Amygdala (tissue), 56 donors: ENCODE measurements around the gene NUP62.

Experiments
- DNase-seq, 56 donors: peaks; one replicate each; lab custom pipeline; 2025; lab: John Stamatoyannopoulos, UW

Gene NUP62

GRCh38 chr19:49872245-49873128, 56.8 kb downstream of the NUP62 start:
- no peak for DNase-seq

- no peak for DNase-seq
Observed at GRCh38 chr19:49871349-49871985, 57.8 kb downstream of the NUP62 start.

DNA sequence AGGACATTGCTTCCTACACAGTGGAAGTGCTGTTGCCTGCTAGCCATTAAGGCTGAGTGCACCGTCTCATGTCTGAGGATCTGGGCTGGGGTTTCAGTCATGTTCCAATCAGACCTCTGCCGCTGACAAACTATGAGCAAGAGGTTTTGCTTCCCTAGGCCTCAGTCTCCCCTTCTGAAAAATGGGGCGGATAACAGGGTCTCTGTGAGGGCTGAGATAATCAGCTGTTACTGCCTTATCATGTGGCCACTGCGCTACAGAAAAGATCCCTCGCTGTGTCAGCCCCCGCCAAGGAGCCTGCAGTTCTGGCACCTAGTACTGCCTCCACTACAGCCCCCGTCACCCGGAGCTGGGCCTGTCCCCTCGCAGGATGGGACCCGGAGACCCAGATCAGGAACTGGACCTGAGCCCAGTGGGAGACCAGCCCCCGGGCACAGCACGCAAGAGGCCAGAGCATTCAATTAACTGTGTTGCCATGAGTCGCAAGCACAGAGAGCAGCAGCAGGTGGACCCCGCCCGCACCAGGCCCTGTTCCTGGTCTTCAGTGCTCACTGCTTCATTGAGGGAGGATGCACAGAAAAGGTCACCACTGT, 58.9 kb downstream of the NUP62 start:
- DNase-seq: no peak

DNA sequence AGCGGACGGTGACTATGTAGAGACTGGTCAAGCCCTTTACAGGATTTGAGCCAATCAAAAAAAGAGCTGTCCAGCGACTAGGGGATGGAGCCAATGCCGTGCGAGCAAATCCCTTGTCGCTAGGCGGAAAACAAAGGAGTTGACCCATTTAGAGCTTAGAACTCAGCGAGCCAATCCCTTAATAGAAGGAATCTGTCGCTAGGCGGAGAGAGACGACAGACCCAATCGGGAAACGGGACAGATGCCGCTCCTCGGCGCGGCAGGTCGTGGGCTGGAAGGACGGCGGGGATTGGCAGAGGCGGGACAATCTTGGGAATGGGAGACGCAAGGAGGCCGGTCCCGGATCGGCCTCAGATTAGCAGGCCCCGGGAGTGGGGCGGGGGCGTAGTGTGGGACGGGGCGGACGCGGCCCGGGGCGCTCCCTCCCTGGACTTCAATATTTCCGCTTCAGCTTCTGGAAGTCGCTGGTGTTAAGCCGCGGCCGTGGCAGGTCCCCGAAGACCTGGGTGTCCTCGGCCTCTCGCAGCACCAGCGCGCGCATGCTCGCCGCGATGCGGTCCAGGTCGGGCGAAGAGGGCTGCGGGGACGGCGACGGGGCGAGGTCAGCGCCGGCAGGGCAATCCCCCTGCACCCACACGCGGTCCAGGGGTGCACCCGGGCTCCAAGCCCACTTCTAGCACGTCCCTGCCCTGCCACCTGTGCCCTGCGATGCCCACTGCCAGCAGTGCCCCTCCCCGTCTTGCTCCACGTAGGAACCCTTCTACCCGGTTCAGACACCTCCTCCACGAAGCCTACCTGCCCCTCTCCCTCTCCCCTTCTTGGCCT, 59.6 kb downstream of the NUP62 start:
- DNase-seq: peak; percentile 74 to 100 (median 98)

DNA sequence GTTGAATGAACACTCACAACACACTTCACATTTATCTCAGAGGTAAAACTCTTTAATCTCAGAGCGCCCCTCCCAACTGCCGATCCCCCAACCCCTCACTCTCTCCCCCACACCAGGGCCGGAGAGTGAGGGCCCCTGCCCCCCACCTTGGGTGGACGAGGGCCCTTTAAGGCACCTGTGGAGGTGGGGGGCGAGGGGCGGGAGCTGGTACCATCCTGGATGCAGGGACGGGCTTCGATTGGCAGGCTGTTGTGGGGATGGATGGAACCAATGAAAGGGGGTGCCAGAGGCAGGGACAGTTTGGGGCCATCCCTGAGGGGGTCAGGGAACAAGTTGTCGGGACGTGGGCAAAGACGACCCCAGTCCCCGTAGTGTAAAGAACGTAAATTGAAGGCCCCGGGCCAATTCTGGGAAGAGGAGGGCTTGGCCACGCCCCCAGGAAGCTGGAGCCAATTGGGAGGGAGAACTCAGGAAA, 60.3 kb downstream of the NUP62 start:
- peak in 2 of 56 donors; percentile 76 to 85 for DNase-seq

GRCh38 chr19:49866933-49867782, 62.1 kb downstream of the NUP62 start, which contains the start of gene PNKP:
PNKP (minus strand) TSS chr19:49867576; CDS start chr19:49867204, 372 bp downstream.
- DNase-seq: peak; percentile 62 to 99 (median 93)

GRCh38 chr19:49864890-49865289, 64.4 kb downstream of the NUP62 start:
- DNase-seq: no peak

DNA sequence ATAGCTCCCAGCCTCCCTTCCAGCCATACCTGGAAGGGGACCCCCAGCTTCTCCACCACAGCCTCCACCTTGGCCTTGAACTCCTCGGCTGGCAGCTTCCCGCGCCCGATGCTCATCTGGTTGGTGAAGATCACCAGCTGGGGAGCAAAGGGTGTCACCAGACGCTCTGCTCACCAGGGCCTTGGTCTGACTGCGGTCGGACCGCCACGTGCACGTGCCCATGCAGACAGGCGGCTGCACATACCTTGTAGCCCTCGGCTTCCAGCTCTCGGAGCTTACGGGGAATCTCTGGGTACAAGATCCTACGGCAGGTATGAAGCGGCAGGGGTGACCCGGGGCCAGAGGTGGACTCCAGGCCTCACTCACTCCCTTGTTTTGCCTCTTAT, 65.4 kb downstream of the NUP62 start:
- no peak for DNase-seq

- no peak for DNase-seq
Observed at GRCh38 chr19:49863254-49863934, 65.9 kb downstream of the NUP62 start.

- no peak for DNase-seq
Observed at GRCh38 chr19:49862391-49863253, 66.7 kb downstream of the NUP62 start.

DNA sequence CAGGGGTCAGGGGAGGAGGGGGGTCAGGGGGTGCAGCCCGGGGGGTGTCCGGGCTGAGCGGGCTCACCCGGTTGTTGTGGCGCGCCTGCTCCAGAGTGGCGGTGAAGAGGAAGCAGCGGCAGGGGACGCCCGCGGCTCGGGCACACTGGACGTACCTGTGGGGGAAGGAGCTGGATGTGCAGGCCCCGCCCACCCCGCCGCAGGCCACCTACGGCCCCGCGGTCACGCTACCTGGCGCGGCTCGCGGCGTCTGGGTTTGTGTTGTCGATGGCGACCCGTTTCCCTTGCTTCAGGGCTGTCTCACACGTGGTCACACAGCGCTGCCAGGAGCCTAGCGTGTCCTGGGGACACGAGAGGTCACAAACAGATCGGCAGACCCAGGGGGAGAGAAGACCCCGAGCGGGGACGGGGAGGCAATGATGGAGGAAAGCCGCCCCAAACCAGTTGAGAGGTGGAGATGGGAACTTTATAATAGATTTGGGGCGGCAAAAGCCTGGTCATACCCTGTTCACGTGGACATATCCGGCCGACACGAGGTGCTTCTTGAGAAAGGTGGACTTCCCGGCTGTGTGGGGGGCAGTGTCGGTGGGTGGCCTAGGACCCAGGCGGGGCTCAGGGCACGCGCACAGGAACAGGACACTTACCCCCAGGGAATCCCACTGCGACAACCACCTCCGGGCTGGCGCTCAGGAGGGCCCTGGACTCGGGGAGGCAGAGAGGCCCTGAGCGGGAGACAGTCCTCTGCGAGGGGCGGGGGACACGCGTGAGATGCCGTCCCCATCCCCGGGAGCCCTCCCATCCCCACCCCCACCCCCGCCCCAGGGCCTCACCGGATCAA, 67.5 kb downstream of the NUP62 start:
- no peak for DNase-seq

GRCh38 chr19:49861107-49861506, 68.2 kb downstream of the NUP62 start:
- peak in 6 of 56 donors; percentile 3 to 28 (median 15) for DNase-seq

GRCh38 chr19:49860336-49861102, 68.8 kb downstream of the NUP62 start:
- DNase-seq: no peak

DNA sequence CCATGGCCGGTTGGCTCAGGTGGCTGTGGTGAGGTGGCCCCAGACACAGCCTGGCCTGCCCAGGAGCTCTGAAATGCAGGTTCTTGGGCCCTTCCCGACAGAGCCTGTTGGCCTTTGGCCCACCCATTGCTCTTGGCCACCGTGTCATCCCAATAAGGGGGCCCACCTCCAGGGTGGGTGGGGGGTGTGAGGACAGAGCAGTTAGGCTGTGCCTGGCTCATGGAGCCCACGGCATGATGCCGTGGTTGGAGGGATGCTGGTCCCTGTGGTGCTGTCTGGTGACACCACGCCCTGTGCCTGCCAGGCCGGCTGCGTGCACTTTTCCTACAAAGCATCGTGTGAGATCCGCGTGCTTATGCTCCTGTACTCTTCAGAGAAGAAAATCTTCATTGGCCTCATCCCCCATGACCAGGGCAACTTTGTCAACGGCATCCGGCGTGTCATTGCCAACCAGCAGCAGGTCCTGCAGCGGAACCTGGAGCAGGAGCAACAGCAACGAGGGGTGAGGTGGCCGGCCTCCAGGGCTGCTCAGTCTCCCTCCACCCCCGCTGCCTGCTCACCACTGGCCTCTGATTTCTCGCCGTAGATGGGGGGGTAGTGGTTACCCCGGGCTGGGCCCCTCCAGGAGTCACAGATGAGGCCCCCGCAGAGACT, 69.5 kb downstream of the NUP62 start:
- DNase-seq: no peak
